Nephron progenitor cell (in vitro differentiated cells): Measurements from ENCODE around the gene B3GALT2.

Source experiments
- DNase-seq: peaks from one replicate; pipeline ENCODE4 v3.0.0; 2021
- H3K27ac Mint-ChIP-seq: 2 replicates; pipeline ENCODE4 v1.8.0; 2021; ENCODE audit warnings: mild to moderate bottlenecking, moderate library complexity, mixed read lengths
- H3K27me3 Mint-ChIP-seq: 2 replicates; pipeline ENCODE4 v1.8.0; 2021; ENCODE audit warnings: mild to moderate bottlenecking, low read depth, mixed read lengths; ENCODE audit not compliant: poor library complexity
- H3K36me3 Mint-ChIP-seq: 2 replicates; pipeline ENCODE4 v1.8.0; 2021; ENCODE audit warnings: low read depth, mixed read lengths
- H3K4me1 Mint-ChIP-seq: 2 replicates; pipeline ENCODE4 v1.8.0; 2021; ENCODE audit warnings: mixed read lengths
- H3K4me3 Mint-ChIP-seq: 2 replicates; pipeline ENCODE4 v1.8.0; 2021; ENCODE audit warnings: mild to moderate bottlenecking, moderate library complexity, mixed read lengths
- H3K9me3 Mint-ChIP-seq: 2 replicates; pipeline ENCODE4 v1.8.0; 2021; ENCODE audit warnings: mild to moderate bottlenecking, moderate library complexity, mixed read lengths
- CTCF ChIP-seq: fragments of 200-600 bp; sonication (generic); IDR thresholded peaks from 2 replicates; pipeline ENCODE4 v1.5.0; 2021; ENCODE audit warnings: antibody characterized with exemption

Gene B3GALT2

GRCh38 chr1:193144999-193145398 lies 41.4 kb downstream of the B3GALT2 start:
- Mint-ChIP-seq H3K36me3 (peaks cover 52% of the 10 kb centered on the region), H3K27ac (no peak overlapping the region), H3K9me3 (no peaks in the 10 kb centered on the region), H3K4me1 (no peaks in the 10 kb centered on the region), H3K27me3 (no peaks in the 10 kb centered on the region), H3K4me3 (no peak overlapping the region)
- no peak for DNase-seq
- TF ChIP-seq CTCF: no peak

GRCh38 chr1:193144361-193144938 lies 42.0 kb downstream of the B3GALT2 start:
- no peak for DNase-seq
- Mint-ChIP-seq H3K36me3 (peaks cover 53% of the 10 kb centered on the region), H3K27ac (no peak overlapping the region), H3K9me3 (no peaks in the 10 kb centered on the region), H3K27me3 (no peaks in the 10 kb centered on the region), H3K4me1 (no peaks in the 10 kb centered on the region), H3K4me3 (no peak overlapping the region)
- no peak for TF ChIP-seq CTCF

GRCh38 chr1:193143285-193143684 lies 43.1 kb downstream of the B3GALT2 start:
- TF ChIP-seq CTCF: peak; percentile 33
- no peak for DNase-seq
- H3K4me1 Mint-ChIP-seq: no peaks in the 10 kb centered on the region

GRCh38 chr1:193142409-193142808 lies 44.0 kb downstream of the B3GALT2 start:
- H3K36me3 Mint-ChIP-seq: peaks cover 62% of the 10 kb centered on the region
- H3K4me1 Mint-ChIP-seq: no peaks in the 10 kb centered on the region
- no peak overlapping the region for H3K4me3 Mint-ChIP-seq
- no peak overlapping the region for H3K27ac Mint-ChIP-seq
- no peak for DNase-seq
- H3K27me3 Mint-ChIP-seq: no peaks in the 10 kb centered on the region
- no peak for TF ChIP-seq CTCF
- H3K9me3 Mint-ChIP-seq: no peaks in the 10 kb centered on the region

More at GRCh38 chr1:193143285-193143684, 43.1 kb downstream of the B3GALT2 start:
- Mint-ChIP-seq H3K36me3 (peaks cover 58% of the 10 kb centered on the region), H3K27me3 (no peaks in the 10 kb centered on the region), H3K27ac (no peak overlapping the region), H3K4me3 (no peak overlapping the region), H3K9me3 (no peaks in the 10 kb centered on the region)

GRCh38 chr1:193141804-193142203 lies 44.6 kb downstream of the B3GALT2 start:
- Mint-ChIP-seq H3K27me3 (no peaks in the 10 kb centered on the region), H3K36me3 (peaks cover 64% of the 10 kb centered on the region), H3K9me3 (no peaks in the 10 kb centered on the region), H3K4me1 (no peaks in the 10 kb centered on the region), H3K4me3 (no peak overlapping the region), H3K27ac (peak overlapping the region; percentile 40)
- DNase-seq: no peak
- no peak for TF ChIP-seq CTCF

- no peaks in the 10 kb centered on the region for H3K27me3 Mint-ChIP-seq
- no peaks in the 10 kb centered on the region for H3K4me1 Mint-ChIP-seq
- no peak overlapping the region for H3K4me3 Mint-ChIP-seq
- H3K9me3 Mint-ChIP-seq: no peaks in the 10 kb centered on the region
- H3K36me3 Mint-ChIP-seq: peaks cover 66% of the 10 kb centered on the region
- H3K27ac Mint-ChIP-seq: no peak overlapping the region
- DNase-seq: no peak
- no peak for TF ChIP-seq CTCF
These were observed 46.2 kb downstream of the B3GALT2 start for GRCh38 chr1:193140254-193140653.
